Measurements from ENCODE around the gene ALDH1B1. TPM values are rescaled to one million over a fixed set of nuclear protein-coding genes. Genes with fewer than 3 reads are reported as not detected.

Gene ALDH1B1
- total RNA-seq, 3 donors from 2014 or later: 10.2 to 18.4 (median 11.0) TPM

DNA sequence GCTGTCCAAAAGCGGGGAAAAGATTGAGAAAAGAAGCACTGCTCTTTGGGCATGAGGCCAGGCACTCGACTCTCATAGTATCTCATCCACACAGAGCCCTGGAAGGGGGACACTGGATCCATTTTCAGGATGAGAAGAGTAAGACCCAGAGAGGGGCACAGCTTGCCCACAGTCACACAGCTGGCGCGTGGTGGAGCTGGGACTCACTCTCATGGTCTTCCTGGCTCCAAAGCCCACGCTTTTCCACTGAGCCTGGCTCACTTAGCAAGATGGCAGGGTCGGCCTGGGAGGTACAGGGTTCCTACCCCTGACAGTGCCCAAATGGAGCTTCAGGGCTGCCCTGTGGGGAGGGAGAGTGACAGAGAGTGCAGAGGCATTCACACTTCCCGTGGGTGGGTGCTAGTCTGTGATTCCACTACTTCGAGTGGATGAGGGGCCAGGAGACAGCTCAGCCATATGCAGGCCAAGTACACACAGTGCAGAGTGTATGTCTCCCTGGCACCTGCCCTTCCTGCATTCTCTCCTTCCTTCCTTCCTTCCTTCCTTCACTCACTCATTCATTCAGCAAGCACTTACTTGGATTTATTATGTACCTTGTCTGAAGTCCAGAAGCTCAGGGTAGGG is 50.1 kb downstream of the ALDH1B1 start:
- H3K27ac ChIP-seq: no peak overlapping the region
- intact Hi-C loops (cut with DNase I; ENCODE audit: low total_unique reads): no loop called here
- no peak for DNase-seq (ENCODE audit: low spot score in 2 of 2)
- H3K36me3 ChIP-seq: no peaks in the 10 kb centered on the region
- H3K9me3 ChIP-seq: no peaks in the 10 kb centered on the region
- H3K4me3 ChIP-seq: no peak overlapping the region
- no peak for TF ChIP-seq CTCF (IDR thresholded peaks at IDR 0.05)
- no peaks in the 10 kb centered on the region for H3K4me1 ChIP-seq
- no peaks in the 10 kb centered on the region for H3K27me3 ChIP-seq

GRCh38 chr9:38443181-38443580 is 50.7 kb downstream of the ALDH1B1 start:
- Histone ChIP-seq H3K27me3 (no peaks in the 10 kb centered on the region), H3K4me3 (no peak overlapping the region), H3K9me3 (no peaks in the 10 kb centered on the region), H3K36me3 (no peaks in the 10 kb centered on the region), H3K27ac (no peak overlapping the region), H3K4me1 (no peaks in the 10 kb centered on the region)
- intact Hi-C loops (cut with DNase I; ENCODE audit: low total_unique reads): no loop called here
- TF ChIP-seq POLR2A (IDR thresholded peaks at IDR 0.05) (no peak), CTCF (IDR thresholded peaks at IDR 0.05) (no peak), POLR2AphosphoS5 (IDR thresholded peaks at IDR 0.05) (no peak)
- DNase-seq (ENCODE audit: low spot score in 2 of 2): peak in 1 of 2 donors; percentile 21

GRCh38 chr9:38443597-38443996 is 51.1 kb downstream of the ALDH1B1 start:
- intact Hi-C loops (cut with DNase I; ENCODE audit: low total_unique reads): no loop called here
- DNase-seq (ENCODE audit: low spot score in 2 of 2): no peak
- Histone ChIP-seq H3K4me3 (no peak overlapping the region), H3K36me3 (no peaks in the 10 kb centered on the region), H3K9me3 (no peaks in the 10 kb centered on the region), H3K27me3 (no peaks in the 10 kb centered on the region), H3K27ac (no peak overlapping the region), H3K4me1 (no peaks in the 10 kb centered on the region)
- TF ChIP-seq CTCF (IDR thresholded peaks at IDR 0.05) (no peak), POLR2A (IDR thresholded peaks at IDR 0.05) (no peak), POLR2AphosphoS5 (IDR thresholded peaks at IDR 0.05) (no peak)

- no peak overlapping the region for H3K27ac ChIP-seq
- intact Hi-C loops (cut with DNase I; ENCODE audit: low total_unique reads): no loop called here
- DNase-seq (ENCODE audit: low spot score in 2 of 2): no peak
- TF ChIP-seq CTCF (IDR thresholded peaks at IDR 0.05): no peak
- TF ChIP-seq POLR2AphosphoS5 (IDR thresholded peaks at IDR 0.05): no peak
- TF ChIP-seq POLR2A (IDR thresholded peaks at IDR 0.05): no peak
- H3K9me3 ChIP-seq: peaks cover 0 to 2% of the 10 kb centered on the region in 2 donors
- H3K27me3 ChIP-seq: no peaks in the 10 kb centered on the region
- no peaks in the 10 kb centered on the region for H3K4me1 ChIP-seq
- no peaks in the 10 kb centered on the region for H3K36me3 ChIP-seq
- no peak overlapping the region for H3K4me3 ChIP-seq
These were observed 52.9 kb downstream of the ALDH1B1 start for GRCh38 chr9:38445154-38446043.

- no peaks in the 10 kb centered on the region for H3K4me1 ChIP-seq
- no peak overlapping the region for H3K27ac ChIP-seq
- H3K27me3 ChIP-seq: no peaks in the 10 kb centered on the region
- H3K9me3 ChIP-seq: peaks cover 0 to 13% of the 10 kb centered on the region in 2 donors
- intact Hi-C loops (cut with DNase I; ENCODE audit: low total_unique reads): no loop called here
- TF ChIP-seq POLR2A (IDR thresholded peaks at IDR 0.05) (no peak), CTCF (IDR thresholded peaks at IDR 0.05) (no peak), POLR2AphosphoS5 (IDR thresholded peaks at IDR 0.05) (no peak)
- DNase-seq (ENCODE audit: low spot score in 2 of 2): no peak
- no peak overlapping the region for H3K4me3 ChIP-seq
- H3K36me3 ChIP-seq: no peaks in the 10 kb centered on the region
These were observed 55.2 kb downstream of the ALDH1B1 start for GRCh38 chr9:38447703-38448102.

Measured in breast epithelium (tissue), 4 donors.